ENCODE results near the gene TMEM253.

- TF ChIP-seq, protein P1, sequence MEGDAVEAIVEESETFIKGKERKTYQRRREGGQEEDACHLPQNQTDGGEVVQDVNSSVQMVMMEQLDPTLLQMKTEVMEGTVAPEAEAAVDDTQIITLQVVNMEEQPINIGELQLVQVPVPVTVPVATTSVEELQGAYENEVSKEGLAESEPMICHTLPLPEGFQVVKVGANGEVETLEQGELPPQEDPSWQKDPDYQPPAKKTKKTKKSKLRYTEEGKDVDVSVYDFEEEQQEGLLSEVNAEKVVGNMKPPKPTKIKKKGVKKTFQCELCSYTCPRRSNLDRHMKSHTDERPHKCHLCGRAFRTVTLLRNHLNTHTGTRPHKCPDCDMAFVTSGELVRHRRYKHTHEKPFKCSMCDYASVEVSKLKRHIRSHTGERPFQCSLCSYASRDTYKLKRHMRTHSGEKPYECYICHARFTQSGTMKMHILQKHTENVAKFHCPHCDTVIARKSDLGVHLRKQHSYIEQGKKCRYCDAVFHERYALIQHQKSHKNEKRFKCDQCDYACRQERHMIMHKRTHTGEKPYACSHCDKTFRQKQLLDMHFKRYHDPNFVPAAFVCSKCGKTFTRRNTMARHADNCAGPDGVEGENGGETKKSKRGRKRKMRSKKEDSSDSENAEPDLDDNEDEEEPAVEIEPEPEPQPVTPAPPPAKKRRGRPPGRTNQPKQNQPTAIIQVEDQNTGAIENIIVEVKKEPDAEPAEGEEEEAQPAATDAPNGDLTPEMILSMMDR (IDR thresholded peaks at IDR 0.05; ENCODE audit: poor library complexity), result no peak
- TF ChIP-seq EZH2 (IDR thresholded peaks at IDR 0.05; ENCODE audit: borderline replicate concordance) (no peak), EZH2phosphoT487 (IDR thresholded peaks at IDR 0.05; ENCODE audit: low read depth, severe bottlenecking, unreplicated experiment) (no peak)
Measured at GRCh38 chr14:21107283-21107800, 6.5 kb downstream of the TMEM253 start.

Measured in hepatocyte (in vitro differentiated cells).